DMS153 (cell line): ENCODE data around the gene FBXW8.

Source experiments
- DNase-seq: peaks from one replicate; lab custom pipeline; 2025; lab: John Stamatoyannopoulos, UW

The FBXW8 gene

DNA sequence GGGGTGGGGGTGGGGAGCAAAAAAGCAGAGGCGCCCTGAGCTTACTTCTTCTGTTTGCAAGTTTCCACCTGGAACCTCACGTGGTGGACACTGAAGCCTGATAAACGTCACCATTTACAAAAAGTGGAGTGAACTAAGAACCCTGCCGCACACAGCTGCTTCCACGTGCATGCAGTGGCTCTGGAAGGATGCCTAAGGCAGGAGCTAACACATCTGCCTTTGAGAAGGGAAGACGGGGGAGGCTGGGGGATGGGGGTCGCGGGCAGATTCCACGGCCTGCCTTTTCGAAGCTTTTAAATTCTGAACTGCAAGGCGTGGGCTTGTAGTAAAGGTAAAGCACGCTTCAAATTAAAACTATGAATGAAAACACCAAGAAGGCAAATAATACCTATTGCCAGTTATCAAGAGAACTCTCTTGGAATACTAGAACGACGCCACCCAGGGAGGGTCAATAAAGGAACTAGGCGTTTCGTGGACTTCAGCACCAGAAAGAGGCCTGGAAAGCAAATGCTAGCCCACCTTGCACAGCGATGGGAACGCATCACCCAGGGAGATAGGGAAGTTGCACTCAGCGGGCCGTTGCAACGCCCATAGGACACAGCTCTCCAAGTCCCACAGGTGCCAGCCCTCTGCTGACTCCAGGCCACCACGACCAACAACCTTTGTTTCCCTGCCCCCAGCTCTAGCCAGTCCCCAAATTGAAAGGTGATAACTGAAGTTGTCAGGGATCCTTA is 126.7 kb downstream of the FBXW8 start:
- no peak for DNase-seq

DNA sequence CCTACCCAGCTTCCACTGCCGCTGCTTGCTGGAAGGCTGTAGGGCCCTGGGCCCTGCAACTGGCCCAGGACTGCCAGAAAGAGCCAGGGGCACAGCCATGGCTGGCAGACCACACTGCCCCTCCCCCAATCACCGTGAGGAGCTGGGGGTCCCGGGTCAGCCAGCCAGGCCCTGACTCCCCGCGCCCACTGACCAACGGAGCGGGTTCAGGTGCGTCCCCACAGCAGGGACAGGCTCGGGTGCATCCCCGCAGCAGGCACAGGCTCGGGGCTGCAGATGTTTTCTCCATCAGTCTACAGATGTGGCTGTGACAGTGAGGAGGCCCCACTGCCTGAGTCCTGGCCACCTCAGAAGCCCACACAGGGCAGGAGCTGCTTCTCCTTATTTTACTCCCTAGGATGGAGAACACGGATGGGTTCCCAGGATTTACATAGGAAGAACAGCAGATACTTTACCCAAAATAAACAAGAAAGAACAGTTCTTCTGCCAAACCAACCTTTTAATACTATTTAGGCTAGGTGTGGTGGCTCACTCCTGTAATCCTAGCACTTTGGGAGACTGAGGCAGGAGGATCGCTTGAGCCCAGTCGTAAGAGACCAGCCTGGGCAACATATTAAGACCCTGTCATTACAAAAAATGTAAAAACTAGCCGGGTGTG is 127.4 kb downstream of the FBXW8 start:
- no peak for DNase-seq

DNA sequence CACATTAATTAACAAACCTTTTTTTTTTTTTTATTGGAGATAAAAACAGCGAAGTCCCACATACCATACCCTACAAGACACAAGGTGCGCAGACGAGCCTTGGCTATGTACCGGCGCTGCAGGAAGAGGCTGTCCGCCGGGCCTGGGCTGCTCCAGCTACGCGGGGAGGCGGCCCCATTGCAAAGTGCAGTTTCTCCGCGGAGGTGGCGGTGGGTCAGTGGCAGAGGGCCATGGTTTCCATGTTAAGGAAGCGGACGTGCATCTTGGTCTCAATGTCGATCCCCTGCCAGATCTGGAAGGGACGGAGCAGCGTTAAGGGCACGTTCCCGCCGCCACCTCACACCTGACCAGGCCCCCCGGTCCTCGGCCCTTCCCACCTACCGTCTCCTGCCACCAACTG is 128.2 kb downstream of the FBXW8 start:
- DNase-seq: no peak

DNA sequence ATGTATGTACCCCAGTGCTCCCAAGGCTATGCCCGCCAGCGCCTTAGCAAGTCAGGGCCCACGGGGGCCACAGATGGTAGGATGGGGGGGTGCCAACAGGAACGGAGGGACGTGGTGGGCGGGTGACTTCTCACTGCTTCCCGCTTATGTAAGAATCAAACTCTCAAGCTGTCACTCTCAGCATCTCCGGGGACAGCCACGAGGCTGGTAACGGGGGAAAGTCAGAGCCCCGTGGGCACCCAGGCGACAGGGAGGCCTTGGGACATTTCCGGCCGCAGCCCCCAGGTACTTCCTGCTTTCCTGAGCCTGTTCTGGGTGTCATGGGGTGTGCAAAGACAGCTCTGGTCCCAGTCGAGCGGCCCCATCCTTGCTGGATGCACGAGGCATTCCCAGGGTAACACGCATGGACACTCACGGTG is 129.2 kb downstream of the FBXW8 start:
- DNase-seq: no peak

DNA sequence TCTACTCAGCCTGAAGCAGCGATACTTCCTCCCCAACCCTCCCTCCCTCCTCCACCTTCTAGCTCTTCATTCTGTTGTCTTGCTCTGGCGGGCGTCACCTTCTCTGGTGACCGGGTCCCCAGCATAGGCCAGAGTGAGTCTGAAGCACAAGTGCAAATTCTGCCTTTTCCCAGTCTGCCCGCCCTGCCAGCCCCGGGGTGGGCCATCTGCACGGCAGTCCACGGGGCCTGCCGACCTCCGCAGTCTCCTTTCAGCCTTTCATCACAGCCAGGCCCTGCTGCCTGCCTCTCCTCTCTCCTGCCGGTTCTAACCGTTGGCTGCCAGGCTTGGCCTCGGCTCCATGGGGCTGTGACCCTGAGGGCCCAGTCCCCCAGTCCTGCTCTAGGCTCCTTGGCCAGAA is 129.7 kb downstream of the FBXW8 start:
- DNase-seq: no peak

DNA sequence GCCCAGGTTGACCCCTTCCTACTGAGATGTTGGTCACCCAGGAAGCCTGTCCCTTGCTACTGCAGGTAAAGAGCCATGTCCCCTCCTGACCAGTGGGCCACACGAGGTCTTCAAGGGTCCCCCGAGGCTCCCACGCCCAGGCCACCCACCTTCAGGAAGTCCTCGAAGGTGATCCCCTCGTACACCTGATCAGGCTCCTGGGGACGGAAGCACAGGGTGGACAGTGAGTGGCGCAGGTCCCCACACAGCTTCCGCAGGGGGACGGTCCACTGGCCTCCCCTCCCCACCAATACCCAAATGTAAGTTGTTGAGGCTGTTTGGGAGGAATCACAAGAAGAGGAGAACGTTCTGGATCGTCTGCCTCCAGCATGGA is 131.0 kb downstream of the FBXW8 start:
- DNase-seq: no peak

DNA sequence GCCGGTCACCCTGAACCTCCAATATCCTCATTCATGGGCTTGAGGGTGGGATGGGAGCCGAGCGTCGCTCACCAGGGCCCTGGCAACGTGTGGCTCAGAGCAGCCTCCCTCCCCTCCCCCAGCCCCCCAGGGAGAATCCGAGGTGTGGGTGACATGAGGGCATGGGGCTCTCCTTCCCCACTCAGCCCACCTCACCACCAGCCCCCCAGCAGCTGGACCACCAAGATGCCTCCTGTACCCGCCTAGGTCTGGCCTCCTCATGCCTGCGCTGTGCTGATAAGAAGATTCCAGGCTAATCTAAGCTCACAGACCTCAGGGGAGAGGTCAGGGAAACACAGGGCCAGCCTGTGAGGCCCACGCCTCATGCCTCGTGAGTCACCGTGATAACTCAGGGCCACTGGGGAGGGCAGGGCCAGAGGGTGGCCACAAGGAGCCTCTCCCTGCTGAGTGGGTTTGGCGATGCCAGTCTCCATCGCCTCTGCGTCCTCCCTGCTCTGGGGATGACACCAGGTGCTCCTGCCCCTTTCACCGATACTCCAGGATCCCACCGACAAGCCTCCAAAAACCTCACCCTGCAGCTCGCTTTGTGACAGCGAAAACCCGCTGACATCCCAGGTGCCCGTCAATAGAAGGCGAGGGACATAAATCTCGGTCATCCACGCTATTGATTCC is 131.6 kb downstream of the FBXW8 start:
- DNase-seq: no peak

DNA sequence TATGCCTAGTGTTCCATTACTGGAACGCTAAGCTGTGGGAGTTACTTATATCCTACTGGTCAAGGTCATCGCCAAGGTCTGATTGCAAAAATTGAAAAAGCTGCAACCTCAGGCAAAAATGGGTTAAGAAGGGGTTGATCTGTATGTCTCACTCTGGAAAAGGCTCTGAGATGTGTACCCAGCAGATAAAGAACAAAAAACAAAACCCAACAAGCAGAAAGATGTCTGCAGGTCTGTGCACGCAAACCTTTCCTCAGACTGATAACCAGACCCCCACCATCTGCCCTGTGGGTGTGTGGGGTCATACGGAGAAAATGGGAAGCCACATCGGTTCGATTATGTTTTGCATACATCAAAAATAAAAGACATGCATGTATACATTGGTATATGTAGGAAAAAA is 132.1 kb downstream of the FBXW8 start:
- DNase-seq: no peak

DNA sequence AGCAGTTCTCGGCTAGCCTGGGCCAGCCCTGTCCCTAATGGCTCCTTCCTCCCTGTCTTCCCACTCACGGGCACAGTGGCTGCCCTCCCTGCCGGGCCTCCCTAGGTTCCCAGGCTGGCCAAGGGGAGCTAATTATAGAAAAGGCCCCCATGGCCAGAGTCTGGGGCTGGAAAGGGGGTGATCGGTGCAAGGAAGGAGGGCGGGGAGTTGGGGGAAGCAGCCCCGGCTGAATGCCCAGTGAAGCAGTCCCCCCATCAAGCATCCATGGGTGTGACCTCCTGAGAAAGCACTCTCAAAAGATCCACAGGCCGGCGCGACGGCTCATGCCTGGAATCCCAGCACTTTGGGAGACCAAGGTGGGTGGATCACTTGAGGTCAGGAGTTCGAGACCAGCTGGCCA is 133.6 kb downstream of the FBXW8 start:
- no peak for DNase-seq

DNA sequence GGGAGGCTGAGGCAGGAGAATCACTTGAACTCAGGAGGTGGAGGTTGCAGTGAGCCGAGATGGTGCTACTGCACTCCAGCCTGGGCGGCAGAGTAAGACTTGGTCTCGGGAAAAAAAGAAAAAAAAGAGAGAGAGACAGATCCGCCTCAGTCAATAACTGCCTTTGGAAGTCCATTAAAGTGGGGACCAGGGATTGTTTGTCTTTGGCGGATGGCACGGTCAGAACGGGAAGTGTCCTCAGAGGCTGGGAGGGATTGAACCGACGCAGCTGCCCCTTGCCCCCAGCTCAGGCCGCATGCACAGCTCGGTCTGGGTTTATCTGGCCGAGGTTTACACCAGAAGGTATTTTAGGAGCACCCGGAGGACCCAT is 134.0 kb downstream of the FBXW8 start:
- no peak for DNase-seq

DNA sequence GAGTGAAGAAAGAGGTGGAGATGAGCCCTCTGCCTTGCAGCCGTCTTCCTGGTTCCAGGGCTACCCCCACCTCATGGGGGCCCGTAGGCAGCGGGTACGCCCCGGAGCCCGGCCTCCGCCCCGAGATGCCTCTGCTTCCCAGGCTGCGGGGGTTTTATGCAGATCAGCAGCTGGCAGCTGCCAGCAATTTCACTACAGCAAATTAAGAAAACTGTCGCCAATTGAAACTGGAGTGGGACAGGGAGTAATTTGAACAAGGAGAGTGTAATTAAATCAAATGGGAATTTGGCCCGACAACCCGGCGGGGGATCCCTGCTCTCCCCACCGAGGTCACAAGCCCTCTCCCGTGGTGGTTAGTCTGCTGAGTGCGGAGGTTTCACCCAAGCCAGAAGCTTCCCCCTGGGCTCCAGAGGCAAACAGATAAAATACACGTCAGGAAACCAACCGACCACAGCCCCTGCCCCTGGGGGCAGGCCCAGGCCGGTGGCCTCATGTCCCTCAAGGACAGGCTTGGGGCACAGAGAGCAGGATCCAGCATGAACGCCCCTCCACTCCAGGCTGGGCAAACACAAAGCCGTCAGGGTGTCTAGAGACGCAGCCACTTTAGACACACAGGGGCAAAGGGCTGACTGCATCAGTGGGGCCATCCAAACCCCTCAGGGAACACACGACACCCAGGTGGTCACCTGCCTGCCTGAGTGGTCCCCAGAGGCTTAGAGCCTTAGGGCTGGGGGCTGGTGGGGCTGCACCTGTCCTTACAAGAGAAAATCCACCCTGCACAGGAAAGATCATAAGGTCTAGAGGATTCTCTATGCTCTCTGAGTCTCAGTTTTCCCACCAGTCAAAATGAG is 134.6 kb downstream of the FBXW8 start:
- peak; percentile 26 for DNase-seq

DNA sequence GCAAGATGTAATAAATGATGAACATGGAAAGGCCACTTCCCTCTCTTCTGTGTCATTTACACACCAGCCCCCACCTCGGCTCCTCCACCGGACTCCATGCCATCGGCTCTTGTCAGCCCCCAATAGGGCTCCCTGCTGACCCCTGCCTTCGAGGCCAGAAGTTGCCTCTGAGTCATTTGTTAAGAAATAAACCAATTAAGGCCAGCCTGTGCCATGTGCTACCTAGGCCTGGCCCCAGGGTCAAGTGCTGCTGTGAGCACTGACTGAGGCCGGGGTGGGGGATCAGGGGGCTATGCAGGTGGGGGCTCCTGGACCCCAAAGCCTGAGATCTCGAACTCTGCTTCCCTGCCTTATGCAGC is 135.2 kb downstream of the FBXW8 start:
- no peak for DNase-seq

DNA sequence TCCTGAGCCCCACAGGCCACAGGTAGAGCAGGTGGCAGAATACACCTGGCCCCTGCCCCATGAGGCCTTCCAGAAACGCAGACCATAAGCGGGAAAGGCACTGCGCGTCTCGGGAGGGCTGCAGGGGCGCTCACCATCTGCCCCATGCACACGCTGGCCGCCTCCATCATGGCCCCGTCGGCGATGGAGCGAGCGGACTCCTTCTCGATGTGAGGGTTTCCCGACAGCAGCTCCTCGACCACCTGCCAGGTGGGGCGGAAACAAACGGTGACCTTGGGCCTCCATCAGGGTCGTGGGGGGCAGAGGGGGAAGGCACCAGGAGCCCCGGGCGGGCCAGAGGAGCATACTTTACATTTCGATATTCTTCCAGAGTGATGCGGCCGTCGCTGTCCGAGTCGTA is 135.7 kb downstream of the FBXW8 start:
- DNase-seq: no peak

DNA sequence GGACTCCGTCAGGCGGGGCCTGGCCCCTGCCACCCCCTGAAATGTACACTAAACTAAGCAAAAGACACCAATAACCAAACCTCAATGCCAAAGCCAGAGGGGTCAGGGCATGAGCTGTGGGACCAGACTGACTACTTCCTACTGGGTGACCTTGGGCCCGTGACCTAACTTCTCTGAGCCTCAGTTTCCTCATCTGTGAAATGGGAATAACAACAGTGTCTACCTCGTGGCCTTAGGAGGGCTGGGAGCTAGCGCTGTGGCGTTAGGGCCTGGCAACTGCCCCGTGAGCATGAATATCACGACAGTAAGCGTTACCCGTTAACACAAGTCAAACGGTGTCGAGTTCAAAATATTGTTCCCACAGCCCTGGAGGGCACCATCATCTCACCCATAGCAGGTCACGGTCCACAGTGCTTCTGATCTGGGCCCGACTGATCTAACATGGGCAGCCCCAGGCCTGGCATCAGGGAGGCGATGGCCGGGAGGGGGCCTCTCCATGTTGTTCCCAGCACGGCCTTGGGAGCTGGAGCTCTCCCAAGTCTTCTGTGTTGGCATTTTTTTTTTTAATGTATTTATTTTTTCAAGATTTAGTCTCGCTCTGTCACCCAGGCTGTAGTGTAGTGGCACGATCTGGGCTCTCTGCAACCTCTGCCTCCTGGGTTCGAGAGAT is 136.2 kb downstream of the FBXW8 start:
- no peak for DNase-seq

DNA sequence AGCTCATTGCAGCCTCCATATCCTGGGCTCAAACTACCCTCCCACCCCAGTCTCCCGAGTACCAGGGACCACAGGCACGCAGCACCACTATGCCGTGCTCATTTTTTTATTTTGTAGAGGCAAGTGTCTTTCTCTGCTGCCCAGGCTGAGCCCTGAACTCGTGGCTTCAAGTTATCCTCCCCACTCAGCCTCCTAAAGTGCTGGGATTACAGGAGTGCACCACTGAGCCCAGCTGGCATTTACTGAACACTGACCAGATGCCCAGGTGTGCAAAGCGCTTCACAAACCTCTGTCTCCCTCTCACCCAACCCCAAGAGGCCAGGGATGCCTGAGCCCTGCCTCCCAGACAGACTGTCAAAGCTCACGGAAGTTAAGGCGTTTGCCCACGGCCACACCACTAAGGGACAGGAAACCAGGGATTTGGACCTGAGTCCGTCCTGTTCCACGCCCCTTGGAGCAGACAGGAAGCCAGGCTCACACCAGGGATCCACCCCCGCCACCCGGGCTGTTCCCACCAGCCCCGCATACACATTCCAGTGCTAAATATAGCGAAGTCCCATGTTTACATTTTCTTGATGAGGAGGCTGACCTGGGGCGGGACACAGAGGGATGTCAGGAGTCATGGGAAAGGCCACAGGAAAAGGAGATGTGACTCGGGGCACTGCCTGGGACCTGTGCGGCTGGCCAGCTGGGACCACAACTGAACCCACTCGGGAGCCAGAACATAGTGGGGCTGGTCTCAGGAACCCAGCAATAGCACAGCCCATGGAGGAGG is 137.2 kb downstream of the FBXW8 start:
- no peak for DNase-seq

DNA sequence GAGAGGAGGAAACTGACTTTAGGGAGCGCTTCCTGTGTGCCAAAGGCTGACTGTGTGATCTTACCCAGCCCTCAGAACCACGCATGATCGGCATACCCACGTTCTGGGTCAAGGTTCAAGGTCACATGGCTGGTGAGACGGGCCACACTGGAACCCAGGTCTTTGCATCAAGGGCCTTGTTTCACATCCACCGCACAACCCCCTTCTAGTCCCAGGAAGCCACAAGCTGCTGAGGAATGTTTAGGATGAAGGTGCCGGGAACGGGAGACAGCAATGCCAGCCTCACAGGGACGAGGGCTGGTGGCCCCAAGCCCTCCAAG is 137.8 kb downstream of the FBXW8 start:
- DNase-seq: no peak

DNA sequence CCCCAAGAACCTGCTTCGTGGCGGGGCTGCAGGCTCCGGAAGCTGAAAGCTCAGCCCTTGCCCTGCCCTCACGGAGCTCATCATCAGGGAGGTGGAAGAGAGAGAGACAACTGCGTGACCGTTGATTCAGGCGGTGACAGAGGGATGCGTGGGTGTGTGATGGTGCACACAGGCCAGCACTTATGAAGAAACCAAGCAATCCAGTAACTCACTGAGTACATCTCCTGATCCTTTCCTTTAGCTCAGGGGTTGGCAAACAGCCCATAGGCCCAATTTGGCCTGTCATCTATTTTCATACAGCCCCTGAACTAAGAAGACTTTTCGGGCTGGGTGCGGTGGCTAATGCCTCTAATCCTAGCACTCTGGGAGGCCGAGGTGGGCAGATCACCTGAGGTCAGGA is 138.5 kb downstream of the FBXW8 start:
- DNase-seq: no peak

DNA sequence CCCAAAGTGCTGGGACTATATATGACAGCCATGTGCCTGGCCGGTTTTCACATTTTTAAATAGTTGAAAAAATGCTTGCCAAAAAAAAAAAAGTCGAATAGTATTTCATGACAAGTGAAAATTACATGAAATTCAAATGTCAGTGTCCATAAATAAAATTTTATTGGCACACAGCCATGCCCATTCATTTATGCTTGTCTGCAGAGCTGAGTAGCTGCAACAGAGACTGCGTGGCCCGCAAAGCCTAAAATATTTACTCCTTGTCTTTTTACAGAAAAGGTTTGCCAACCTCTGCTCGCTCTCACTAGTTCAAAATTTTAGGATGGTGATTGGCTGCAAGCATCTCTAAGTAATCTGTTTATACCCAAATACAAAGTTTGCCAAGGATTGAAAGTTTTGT is 139.3 kb downstream of the FBXW8 start:
- DNase-seq: no peak

DNA sequence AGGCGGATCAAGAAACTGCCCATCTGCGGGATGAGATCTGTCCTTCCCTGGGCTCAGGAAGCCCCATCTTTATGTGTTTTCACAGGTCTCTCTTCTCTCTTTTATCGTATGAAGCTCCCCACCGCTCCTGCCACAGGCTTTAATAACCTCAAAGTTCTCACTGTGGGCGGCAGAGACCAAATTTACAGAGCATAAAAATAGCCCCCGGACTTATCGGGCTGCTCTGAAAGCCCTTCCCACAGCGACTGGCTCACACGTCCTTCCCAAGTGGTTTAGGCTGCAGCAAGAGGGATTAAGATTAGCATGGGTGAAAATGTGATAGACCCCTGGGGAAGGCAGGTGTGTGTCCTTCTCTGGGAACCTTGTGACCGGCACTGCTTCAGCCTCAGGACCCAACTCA is 140.6 kb downstream of the FBXW8 start:
- no peak for DNase-seq

DNA sequence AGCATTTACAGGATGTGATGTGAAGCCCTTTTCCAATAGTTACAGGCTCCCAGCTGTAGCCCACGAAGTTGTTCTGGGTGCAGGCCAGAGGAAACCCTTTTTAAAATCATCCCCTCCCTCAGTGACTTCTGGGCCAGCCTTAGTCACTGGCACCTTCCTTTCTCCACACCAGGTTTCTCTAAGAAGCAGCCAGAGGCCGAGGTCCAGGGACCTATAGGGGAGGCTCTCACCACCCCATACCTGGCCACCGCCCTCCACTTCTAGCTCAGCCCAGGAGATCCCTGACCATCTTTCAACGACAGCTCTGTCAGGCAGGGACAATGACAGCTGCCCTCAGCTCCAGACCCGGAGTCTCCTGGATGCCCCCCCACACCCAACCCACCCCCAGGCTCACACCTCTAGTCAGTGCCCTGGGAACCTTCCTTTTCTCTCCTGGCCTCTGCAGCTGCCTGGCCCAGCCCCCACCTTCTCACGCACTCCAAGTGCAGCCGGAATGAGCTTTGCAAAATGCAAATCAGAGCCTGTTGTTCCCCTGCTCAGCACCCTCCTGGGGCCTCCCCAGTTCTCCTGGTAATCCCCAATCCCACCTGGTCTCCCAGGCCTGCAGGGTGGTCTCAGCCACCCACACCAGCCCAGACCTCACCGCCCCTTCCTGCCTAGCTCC is 141.8 kb downstream of the FBXW8 start:
- DNase-seq: no peak

DNA sequence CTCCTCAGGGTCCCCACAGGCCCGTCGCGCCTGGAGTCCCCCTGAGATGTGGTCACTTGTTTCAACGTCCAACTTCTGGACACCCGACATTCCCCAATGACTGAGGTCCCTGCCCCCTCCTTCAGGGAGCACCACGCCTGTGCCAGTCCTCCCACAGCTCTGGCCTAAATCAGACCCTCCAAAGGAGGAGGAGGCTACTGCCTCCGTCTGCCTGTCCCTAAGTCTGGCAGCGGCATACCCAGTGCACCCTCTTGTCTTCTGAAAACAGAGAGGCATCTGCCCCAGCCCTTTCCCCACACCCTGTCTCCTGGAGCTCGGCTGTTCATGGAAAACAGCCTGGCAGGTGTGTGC is 142.3 kb downstream of the FBXW8 start:
- DNase-seq: no peak
